Ectodermal cell (in vitro differentiated cells): ENCODE measurements around the gene HNRNPA2B1. TPM values are rescaled to one million over a fixed set of nuclear protein-coding genes. Genes with fewer than 3 reads are reported as not detected.

Experiments used
- H3K27ac ChIP-seq: 2 replicates; pipeline ENCODE4 v1.7.0; 2013; ENCODE audit warnings: mild to moderate bottlenecking, low read depth, low read length; ENCODE audit not compliant: insufficient read depth, poor library complexity, severe bottlenecking
- H3K27me3 ChIP-seq: 2 replicates; pipeline ENCODE4 v1.7.0; 2013; ENCODE audit warnings: mild to moderate bottlenecking, low read length; ENCODE audit not compliant: insufficient read depth, control insufficient read depth, poor library complexity, severe bottlenecking
- H3K36me3 ChIP-seq: one replicate; pipeline ENCODE4 v1.7.0; 2013; ENCODE audit warnings: low read length; ENCODE audit not compliant: control insufficient read depth, insufficient read depth
- H3K4me1 ChIP-seq: one replicate; pipeline ENCODE4 v1.7.0; 2013; ENCODE audit warnings: low read length; ENCODE audit not compliant: control insufficient read depth, insufficient read depth
- H3K4me3 ChIP-seq: 2 replicates; pipeline ENCODE4 v1.7.0; 2013; ENCODE audit warnings: low read depth, low read length, control low read depth; ENCODE audit not compliant: insufficient read depth
- H3K9me3 ChIP-seq: 2 replicates; pipeline ENCODE4 v1.7.0; 2013; ENCODE audit warnings: mild to moderate bottlenecking, low read length, moderate library complexity; ENCODE audit not compliant: control insufficient read depth
- WGBS, 2 experiments: methylation state at CpG; one replicate each; pipeline ENCODE4 v1.1.7; 2013; ENCODE audit warnings: missing lambda C conversion rate in 2 of 2; 5-methylcytosine and 5-hydroxymethylcytosine counted together
- polyA plus RNA-seq, 4 experiments: library from polyadenylated mRNA; stranded (reverse); fragments of 50-300 nt; gene quantifications; one replicate each; pipeline ENCODE4 v1.2.3, GENCODE V29; 2013

HNRNPA2B1 gene
- 1,829 TPM for polyA plus RNA-seq (2013, experiment 1 of 4)
- 1,781 TPM for polyA plus RNA-seq (2013, experiment 2 of 4)
- 1,089 TPM for polyA plus RNA-seq (2013, experiment 3 of 4)
- 1,208 TPM for polyA plus RNA-seq (2013, experiment 4 of 4)

- peaks cover 20% of the 10 kb centered on the region for H3K36me3 ChIP-seq
- 0% methylated on average over 71 of the region's 71 CpGs for WGBS, 2 experiments
- H3K4me1 ChIP-seq: peaks cover 19% of the 10 kb centered on the region
These were observed at the start of gene HNRNPA2B1 for GRCh38 chr7:26200444-26201246. Gene HNRNPA2B1, minus strand, starts transcription at chr7:26200746. Its CDS starts 169 bp downstream, at chr7:26200577.

GRCh38 chr7:26250239-26250638 lies 49.7 kb upstream of the HNRNPA2B1 start:
- WGBS, 2 experiments: 92 to 95% methylated on average over 12 of the region's 12 CpGs
- no peaks in the 10 kb centered on the region for H3K27me3 ChIP-seq
- H3K4me1 ChIP-seq: no peaks in the 10 kb centered on the region
- no peak overlapping the region for H3K27ac ChIP-seq
- no peaks in the 10 kb centered on the region for H3K9me3 ChIP-seq
- H3K4me3 ChIP-seq: no peak overlapping the region
- H3K36me3 ChIP-seq: no peaks in the 10 kb centered on the region

More at GRCh38 chr7:26200444-26201246, at the start of gene HNRNPA2B1:
- H3K4me3 ChIP-seq: peak within 1 kb of the TSS; percentile 98
- H3K27ac ChIP-seq: peak within 1 kb of the TSS; percentile 99
- H3K27me3 ChIP-seq: no peaks in the 10 kb centered on the region
- no peaks in the 10 kb centered on the region for H3K9me3 ChIP-seq

GRCh38 chr7:26245150-26245549 lies 44.6 kb upstream of the HNRNPA2B1 start:
- no peaks in the 10 kb centered on the region for H3K9me3 ChIP-seq
- no peaks in the 10 kb centered on the region for H3K36me3 ChIP-seq
- H3K4me1 ChIP-seq: no peaks in the 10 kb centered on the region
- no peaks in the 10 kb centered on the region for H3K27me3 ChIP-seq
- no peak overlapping the region for H3K27ac ChIP-seq
- no peak overlapping the region for H3K4me3 ChIP-seq
- WGBS, 2 experiments: 95 to 96% methylated on average over 13 of the region's 13 CpGs

- no peaks in the 10 kb centered on the region for H3K4me1 ChIP-seq
- 79 to 83% methylated on average over 3 of the region's 3 CpGs for WGBS, 2 experiments
- no peaks in the 10 kb centered on the region for H3K27me3 ChIP-seq
These were observed 37.5 kb upstream of the HNRNPA2B1 start for GRCh38 chr7:26238032-26238431.

GRCh38 chr7:26237035-26237807 lies 36.7 kb upstream of the HNRNPA2B1 start:
- no peaks in the 10 kb centered on the region for H3K27me3 ChIP-seq
- no peaks in the 10 kb centered on the region for H3K9me3 ChIP-seq
- H3K27ac ChIP-seq: no peak overlapping the region
- no peaks in the 10 kb centered on the region for H3K4me1 ChIP-seq
- WGBS, 2 experiments: 90 to 96% methylated on average over 6 of the region's 6 CpGs
- no peaks in the 10 kb centered on the region for H3K36me3 ChIP-seq
- H3K4me3 ChIP-seq: no peak overlapping the region

More at GRCh38 chr7:26238032-26238431, 37.5 kb upstream of the HNRNPA2B1 start:
- Histone ChIP-seq H3K4me3 (no peak overlapping the region), H3K9me3 (no peaks in the 10 kb centered on the region), H3K27ac (no peak overlapping the region), H3K36me3 (no peaks in the 10 kb centered on the region)

GRCh38 chr7:26233902-26234511 lies 33.5 kb upstream of the HNRNPA2B1 start:
- Histone ChIP-seq H3K4me3 (no peak overlapping the region), H3K36me3 (no peaks in the 10 kb centered on the region), H3K4me1 (no peaks in the 10 kb centered on the region), H3K27me3 (no peaks in the 10 kb centered on the region), H3K9me3 (no peaks in the 10 kb centered on the region), H3K27ac (no peak overlapping the region)
- WGBS, 2 experiments: 90 to 92% methylated on average over 5 of the region's 5 CpGs

GRCh38 chr7:26227987-26228386 lies 27.4 kb upstream of the HNRNPA2B1 start:
- Histone ChIP-seq H3K36me3 (no peaks in the 10 kb centered on the region), H3K9me3 (no peaks in the 10 kb centered on the region), H3K27me3 (no peaks in the 10 kb centered on the region), H3K4me1 (no peaks in the 10 kb centered on the region), H3K4me3 (no peak overlapping the region), H3K27ac (no peak overlapping the region)
- WGBS, 2 experiments: 90 to 92% methylated on average over 1 to 2 of the region's 2 CpGs

- WGBS, 2 experiments: 87 to 93% methylated on average over 5 of the region's 5 CpGs
- Histone ChIP-seq H3K27ac (no peak overlapping the region), H3K27me3 (no peaks in the 10 kb centered on the region), H3K4me3 (no peak overlapping the region), H3K4me1 (no peaks in the 10 kb centered on the region), H3K9me3 (no peaks in the 10 kb centered on the region), H3K36me3 (no peaks in the 10 kb centered on the region)
These were observed 23.8 kb upstream of the HNRNPA2B1 start for GRCh38 chr7:26224359-26224758.

GRCh38 chr7:26216049-26216448 lies 15.5 kb upstream of the HNRNPA2B1 start:
- H3K4me1 ChIP-seq: no peaks in the 10 kb centered on the region
- H3K27ac ChIP-seq: no peak overlapping the region
- WGBS, 2 experiments: 92% methylated on average over 2 of the region's 2 CpGs
- H3K27me3 ChIP-seq: no peaks in the 10 kb centered on the region
- H3K9me3 ChIP-seq: no peaks in the 10 kb centered on the region
- H3K4me3 ChIP-seq: no peak overlapping the region
- peaks cover 15% of the 10 kb centered on the region for H3K36me3 ChIP-seq
